Muscle of arm (tissue), 12 donors: ENCODE data around the gene NPHS1. TPM values are rescaled to one million over a fixed set of nuclear protein-coding genes. Genes with fewer than 3 reads are reported as not detected.
"Not testable (repeated sequence)": the region's sequence is repeated elsewhere in the genome, so short reads cannot be mapped to it uniquely, and the experiment has no call there.

Source experiments
- DNase-seq: peaks from one replicate; pipeline ENCODE4 v3.0.0-alpha.2; 2013
- polyA plus RNA-seq, 12 donors: library from polyadenylated mRNA; unstranded; fragments of 120-200 nt; gene quantifications; one replicate each; pipeline ENCODE4 v1.2.1, GENCODE V29; 2013; ENCODE audit not compliant: insufficient read length in 12 of 12

Gene NPHS1
- polyA plus RNA-seq, 12 donors: 0.06 to 0.97 (median 0.29) TPM; not detected in 3

DNA sequence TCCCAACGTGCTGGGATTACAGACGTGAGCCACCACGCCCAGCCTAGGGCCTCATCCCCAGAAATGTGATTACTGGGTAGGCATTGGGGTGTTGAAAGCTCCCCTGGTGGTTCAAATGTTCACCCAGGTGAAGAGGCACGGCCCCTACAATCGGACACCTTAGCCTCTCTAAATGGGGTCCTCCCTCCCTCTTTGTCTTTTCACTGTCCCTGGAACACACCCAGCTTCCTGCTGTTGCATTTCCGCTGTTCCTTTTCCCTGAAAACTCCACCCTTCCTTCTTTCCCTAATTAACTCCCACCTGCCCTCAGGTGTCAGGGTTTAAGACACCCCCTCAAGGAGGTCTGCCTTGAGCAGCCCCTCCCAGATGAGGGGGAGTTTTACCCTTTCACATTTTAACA, 36.0 kb downstream of the NPHS1 start:
- no peak for DNase-seq

DNA sequence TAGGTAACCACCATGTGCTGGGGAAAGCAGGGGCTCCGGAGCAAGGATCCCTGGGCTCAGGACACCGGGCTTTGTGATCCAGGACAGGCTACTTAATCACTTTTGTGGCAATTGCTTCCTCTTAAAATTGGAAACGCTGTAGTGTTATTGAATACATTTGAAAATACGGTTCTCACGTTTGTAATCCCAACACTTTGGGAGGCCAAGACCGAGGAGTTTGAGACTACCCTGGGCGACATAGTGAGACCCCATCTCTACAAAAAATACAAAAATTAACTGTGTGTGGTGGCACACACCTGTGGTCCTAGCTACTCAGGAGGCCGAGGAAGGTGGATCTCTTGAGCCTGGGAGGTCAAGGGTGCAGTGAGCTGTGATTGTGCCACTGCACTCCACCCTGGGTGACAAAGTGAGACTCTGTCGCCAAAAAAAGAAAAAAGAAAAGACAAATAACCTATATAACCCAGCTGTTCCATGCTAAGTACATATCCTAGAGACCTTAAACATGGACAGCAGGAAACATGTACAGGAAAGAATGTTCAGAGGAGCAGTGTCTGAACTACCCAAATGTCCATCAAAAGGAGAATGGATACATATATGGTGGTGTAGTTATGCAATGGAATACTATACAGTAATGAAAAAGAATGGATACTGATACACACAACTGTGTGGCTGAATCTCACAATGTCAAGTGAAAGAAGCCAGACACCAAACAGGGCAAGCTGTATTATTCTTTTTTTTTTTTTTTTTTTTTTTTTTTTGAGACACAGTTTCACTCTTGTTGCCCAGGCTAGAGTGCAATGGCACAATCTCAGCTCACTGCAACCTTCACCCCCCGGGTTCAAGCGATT, 39.0 kb downstream of the NPHS1 start:
- DNase-seq: no peak

GRCh38 chr19:35812220-35813042, 39.9 kb downstream of the NPHS1 start, which contains the start of gene PRODH2:
PRODH2 (minus strand) TSS chr19:35812845; CDS start chr19:35812805, 40 bp downstream.
- DNase-seq: no peak

DNA sequence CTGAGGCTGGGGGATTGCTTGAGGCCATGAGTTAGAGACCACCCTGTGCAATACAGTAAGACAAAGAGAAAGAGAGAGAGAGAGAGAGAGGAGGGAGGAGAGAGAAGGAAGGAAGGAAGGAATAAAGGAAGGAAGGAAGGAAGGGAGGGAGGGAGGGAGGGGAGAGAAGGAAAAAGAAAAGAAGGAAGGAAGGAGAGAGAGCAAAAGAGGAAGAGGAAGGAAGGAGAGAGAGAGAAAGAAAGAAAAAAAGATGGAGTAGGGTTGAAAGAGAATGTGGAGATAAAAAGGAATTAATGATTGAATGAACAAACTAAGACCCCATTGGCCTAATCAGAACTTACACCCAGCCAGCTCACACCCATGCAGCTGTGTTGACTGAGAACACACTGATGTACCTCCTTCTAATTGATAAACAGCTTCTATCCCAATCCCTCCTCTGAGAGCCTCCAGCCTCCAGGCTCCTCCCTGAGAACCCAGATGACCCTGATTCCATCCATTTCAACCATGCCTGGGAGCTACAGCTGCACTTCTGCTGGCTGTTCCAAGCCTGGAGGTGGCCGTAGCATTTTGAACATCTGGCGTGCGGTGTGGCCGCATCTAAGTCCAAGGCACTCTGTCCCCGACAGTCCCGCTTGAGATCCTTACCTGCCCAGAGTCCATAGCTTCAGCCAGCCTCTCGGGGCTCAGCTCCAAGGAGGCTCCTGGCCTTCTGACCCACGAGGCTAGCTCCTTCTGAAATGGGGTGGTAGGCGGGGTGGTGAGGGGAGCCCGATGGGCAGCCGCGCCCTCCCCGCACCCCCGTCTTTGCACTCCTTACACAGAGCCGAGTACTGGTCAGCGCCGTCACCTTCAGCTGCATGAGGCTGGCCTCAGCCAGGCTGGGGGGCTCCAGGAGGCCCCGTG, 40.7 kb downstream of the NPHS1 start:
- DNase-seq: no peak

DNA sequence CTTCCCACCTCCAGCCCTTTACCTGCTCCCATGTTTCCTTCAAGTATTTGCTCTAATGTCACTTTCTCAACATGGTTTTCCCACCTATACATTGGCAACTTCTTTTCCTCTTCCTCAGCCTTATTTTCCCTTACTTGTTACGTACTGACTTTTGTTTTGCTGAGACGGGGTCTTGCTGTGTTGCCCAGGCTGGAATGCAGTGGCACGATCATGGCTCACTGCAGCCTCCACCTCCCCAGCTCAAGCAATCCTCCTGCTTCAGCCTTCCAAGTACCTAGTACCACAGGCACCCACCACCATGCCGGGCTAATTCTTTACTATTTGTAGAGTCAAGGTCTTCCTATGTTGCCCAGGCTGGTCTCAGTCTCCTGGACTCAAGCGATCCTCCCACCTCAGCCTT, 44.7 kb downstream of the NPHS1 start:
- no peak for DNase-seq

- DNase-seq: no peak
These were observed 45.7 kb downstream of the NPHS1 start for GRCh38 chr19:35806597-35806996.

- DNase-seq: peak; percentile 13
These were observed 46.7 kb downstream of the NPHS1 start for GRCh38 chr19:35805526-35806102.

- no peak for DNase-seq
These were observed 50.5 kb downstream of the NPHS1 start for GRCh38 chr19:35801828-35802227.

DNA sequence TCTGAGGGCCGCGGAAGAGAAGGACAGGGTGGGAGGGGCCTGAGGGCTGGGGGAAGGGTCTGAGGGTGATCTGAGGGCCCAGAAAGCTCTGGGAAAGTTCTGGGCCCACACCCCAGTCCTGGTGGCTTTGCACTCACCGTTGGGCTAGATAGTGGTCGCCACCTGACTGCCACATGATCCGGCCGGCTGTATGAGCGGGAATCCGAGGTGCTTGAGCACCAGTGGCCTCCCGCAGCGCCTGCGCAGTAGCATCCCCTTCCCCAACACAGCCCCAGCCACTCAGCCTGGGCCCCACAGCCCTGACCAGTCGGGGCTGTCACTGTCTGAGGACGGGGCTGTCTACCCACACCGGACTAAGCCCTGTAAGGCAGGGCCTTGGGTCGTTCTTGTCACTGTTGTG, 54.6 kb downstream of the NPHS1 start:
- no peak for DNase-seq

GRCh38 chr19:35796645-35797542, 55.4 kb downstream of the NPHS1 start:
- DNase-seq: no peak

DNA sequence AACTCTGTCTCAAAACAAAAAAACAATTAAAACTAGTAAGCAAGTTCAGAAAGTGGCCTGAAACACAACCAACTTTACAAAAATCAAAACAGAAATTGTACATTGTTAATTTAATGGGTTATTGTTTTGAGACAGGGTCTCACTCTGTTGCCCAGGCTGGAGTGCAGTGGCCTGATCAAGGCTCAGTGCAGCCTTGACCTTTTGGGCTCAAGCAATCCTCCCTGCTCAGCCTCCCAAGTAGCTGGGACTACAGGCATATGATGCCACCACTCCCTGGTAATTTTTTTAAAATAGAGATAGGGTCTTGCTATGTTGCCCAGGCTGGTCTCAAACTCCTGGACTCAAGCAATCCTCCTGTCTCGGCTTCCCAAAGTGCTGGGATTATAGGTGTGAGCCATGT, 56.7 kb downstream of the NPHS1 start:
- not testable (repeated sequence) for DNase-seq

GRCh38 chr19:35793381-35794165, 58.7 kb downstream of the NPHS1 start:
- no peak for DNase-seq

DNA sequence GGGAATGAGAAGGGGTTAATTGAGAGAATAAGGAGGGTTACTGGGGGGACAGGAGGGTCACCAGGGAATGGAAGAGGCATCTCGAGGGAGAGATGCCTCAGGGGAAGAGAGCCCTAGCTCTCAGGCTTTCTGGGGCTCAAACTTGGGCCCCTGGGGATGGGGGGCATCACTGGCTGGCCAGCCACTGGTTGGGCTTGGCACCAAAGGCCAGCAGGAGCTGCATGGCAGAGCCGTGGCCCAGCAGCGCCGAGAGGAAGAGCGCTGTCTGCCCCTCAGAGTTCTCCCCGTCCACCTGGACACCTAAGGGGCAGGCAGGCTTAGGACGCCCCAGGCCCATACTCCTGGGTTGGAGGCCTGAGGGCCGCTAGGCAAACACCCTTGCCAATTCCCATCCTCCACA, 59.4 kb downstream of the NPHS1 start:
- DNase-seq: no peak

DNA sequence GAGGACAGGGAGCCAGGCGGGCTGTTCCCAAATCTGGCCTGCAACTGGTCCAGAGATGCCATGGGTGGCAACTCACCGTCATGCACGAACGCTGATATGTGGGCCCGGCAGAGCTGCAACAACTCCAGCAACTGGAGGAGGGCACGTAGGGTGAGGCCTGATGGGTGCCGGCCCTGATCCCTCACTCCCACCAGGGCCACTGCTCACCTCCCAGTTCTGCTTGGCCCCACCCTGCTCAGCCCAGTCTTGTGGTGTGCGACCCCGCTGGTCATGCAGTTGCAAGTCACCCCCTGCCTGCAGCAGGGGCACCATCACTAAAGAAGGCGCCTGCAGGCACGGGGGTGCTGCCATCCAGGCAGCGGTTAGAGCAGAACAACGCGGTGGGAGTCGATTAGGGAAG, 60.0 kb downstream of the NPHS1 start:
- DNase-seq: no peak

GRCh38 chr19:35791814-35792279, 60.5 kb downstream of the NPHS1 start:
- DNase-seq: no peak

DNA sequence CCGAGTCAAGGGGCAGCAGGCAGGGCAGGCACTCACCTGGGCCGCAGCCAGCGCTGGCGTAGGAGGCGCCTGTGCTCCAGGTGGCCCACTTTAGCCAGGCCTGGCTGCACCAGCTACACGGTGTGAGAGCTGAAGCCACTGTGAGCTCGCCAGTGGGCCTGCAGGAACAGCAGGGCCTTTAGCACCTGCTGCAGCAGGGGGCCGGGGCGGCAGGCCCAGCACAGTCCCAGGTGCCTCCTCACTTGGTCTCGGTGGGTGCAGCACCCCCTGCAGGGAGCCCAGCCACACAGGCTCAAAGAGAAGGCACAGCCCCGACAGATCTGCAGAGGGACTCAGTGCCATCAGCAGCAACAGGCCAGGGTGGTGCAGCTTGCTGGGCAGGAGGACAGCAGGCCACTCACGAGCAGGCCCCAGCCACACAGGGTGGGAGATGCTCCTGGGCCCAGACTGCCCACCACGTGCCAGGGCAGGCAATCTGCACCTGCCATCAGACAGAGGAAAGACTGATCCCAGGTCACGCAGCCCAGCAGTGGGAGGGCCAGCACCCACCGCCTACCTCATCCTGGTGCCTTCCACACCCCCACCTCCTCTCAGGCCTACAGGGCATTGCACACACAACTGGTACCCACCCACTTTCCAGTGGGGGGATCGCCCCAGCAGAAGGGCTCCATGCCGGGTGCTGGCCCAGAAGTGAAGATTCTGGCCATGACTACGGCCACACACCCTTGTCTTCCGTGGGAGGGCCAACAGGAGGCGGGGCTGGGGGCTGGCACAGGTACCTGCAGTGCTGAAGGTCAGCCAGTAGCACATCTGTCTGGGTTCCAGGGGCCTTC, 61.1 kb downstream of the NPHS1 start:
- DNase-seq: no peak

DNA sequence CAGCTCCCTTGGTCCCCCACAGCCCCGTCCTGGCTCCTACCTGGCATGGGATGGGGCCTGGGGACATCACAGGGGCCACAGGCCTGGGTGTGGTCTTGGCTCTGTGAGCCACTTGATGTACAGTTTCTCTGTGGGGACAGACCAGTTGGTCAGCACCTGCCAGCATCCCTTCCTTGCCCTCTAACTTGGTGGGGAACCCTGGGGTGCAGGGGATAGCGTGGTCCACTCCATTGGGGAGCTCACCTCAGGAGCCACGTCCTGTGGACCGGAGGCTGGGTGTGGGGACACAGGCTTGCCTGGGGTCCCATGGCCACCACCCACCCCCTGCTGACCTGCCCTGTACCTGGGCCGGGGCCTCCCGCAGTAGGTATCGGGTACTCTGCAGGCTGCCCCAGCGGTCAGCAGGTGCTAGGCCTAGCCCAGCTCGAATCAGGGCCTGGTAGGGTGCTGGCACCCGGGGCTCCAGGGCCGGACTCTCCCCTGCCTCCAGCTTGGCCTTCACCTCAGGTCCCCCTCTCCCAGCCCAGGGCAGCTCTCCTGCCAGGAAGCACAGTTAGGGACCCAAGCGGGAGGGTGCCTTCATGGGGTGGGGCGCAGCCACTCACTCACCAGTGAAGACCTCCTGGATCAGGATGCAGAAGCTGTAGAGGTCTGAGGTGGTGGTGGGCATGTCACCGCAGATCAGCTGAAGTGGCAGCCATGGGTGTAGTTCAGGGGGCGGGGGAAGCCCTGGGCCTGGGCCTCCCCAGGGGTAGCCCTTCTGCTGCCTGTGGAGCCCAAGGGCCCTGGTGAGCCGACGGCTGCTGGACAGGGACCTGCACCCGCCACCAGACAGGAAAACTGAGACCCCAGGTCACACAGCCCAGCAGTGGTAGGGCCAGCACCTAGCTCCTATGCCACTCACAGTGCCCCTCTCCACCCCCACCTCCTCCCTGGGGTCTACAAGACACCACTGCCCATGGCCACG, 62.0 kb downstream of the NPHS1 start:
- no peak for DNase-seq
